Stimulated activated CD8-positive, alpha-beta memory T cell treated with anti-CD3 and anti-CD28 coated beads, Interleukin-4, amount 100 ng/mL, for 24 hours (primary cell): Measurements from ENCODE around the gene BLMH.

Experiments used
- DNase-seq: peaks from one replicate; pipeline ENCODE4 v3.0.0-alpha.2; 2020; ENCODE audit warnings: low read depth

BLMH gene

DNA sequence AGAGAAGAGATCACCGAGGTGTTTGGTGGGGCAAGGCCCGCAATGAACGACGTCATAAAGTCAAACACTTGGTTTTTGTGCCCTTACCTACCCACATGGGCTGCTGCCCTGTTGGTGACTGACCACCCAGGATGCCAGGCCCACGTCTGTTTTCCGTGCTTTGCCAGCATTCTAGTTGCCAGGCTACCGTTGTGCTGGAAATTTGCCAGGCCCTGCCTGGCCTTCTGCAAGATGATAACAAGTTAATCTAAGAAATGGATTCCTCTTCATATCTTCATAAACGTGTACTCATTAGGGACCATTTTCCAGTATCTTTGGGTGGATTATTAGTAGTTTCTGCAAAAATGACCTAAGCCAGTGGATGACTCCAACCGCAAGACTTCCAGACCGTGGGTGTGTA lies 91.6 kb downstream of the BLMH start:
- no peak for DNase-seq

DNA sequence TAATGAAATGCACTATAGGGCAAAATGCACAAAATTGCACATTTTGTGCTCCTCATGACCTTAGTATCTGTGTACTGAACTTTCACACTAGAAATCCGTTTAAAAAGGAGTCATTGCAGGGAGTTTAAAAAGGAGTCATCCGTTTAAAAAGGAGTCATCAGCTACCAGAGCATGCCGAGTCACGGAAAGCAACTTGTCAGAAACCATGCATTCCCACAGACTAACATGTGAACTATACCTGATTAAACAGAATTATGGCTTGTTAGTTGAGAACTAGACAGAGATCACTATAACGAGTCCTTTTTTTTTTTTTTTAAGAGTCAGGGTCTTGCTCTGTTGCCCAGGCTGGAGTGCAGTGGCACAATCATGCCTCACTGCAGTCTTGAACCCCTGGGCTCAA lies 92.1 kb downstream of the BLMH start:
- DNase-seq = no peak
